SK-N-SH (cell line): ENCODE data around the gene SLC34A3. TPM values are rescaled to one million over a fixed set of nuclear protein-coding genes. Genes with fewer than 3 reads are reported as not detected.

Experiments used
- CTCF ChIA-PET: fragments of 300-600, 350-600 bp; formaldehyde crosslinking; extraction: SDS; loops from one replicate; lab custom pipeline; 2021; lab: Yijun Ruan, JAX
- POLR2A ChIA-PET: fragments of 350-600 bp; sonication (Branson Sonifier 250); formaldehyde crosslinking; extraction: SDS; loops from one replicate; lab custom pipeline; 2020; ENCODE audit warnings: antibody characterized with exemption, inconsistent platforms; lab: Yijun Ruan, JAX
- DNase-seq: peaks from one replicate; pipeline ENCODE4 v3.0.0; 2012
- H2AFZ ChIP-seq: fragments of 200-600 bp; sonication (generic); 2 replicates; pipeline ENCODE4 v1.8.1; 2016; ENCODE audit warnings: antibody characterized with exemption, mild to moderate bottlenecking, low read depth
- H3F3A ChIP-seq: fragments of 200-600 bp; sonication (generic); replicated peaks from 2 replicates; pipeline ENCODE3; 2016; ENCODE audit warnings: antibody characterized with exemption, mild to moderate bottlenecking; ENCODE audit not compliant: insufficient read depth
- H3K27ac ChIP-seq, 2 experiments: fragments of 200-500 bp in 1 of 2; fragments of 200-600 bp in 1 of 2; sonication (Bioruptor generic) in 1 of 2; sonication (generic), shearing (Covaris generic) in 1 of 2; 2 replicates each; pipeline versions ENCODE4 v1.5.1 to v1.6.1; 2014 to 2016; ENCODE audit warnings: low read depth in 2 of 2, inconsistent platforms in 1 of 2, low read length in 1 of 2, mild to moderate bottlenecking in 1 of 2, mixed read lengths in 1 of 2
- H3K27me3 ChIP-seq: fragments of 200-600 bp; sonication (generic), shearing (Covaris generic); 2 replicates; pipeline ENCODE4 v1.6.1; 2016; ENCODE audit warnings: mixed run types; ENCODE audit not compliant: insufficient read depth
- H3K36me3 ChIP-seq, 2 experiments: fragments of 200-500 bp in 1 of 2; fragments of 200-600 bp in 1 of 2; sonication (Bioruptor generic) in 1 of 2; sonication (generic) in 1 of 2; replicated peaks in 1 of 2; 2 replicates each; pipeline versions ENCODE3 to v1.5.1; 2014 to 2016; ENCODE audit warnings: low read length in 1 of 2, mild to moderate bottlenecking in 1 of 2; ENCODE audit not compliant: insufficient read depth in 2 of 2, control insufficient read depth in 1 of 2
- H3K4me1 ChIP-seq, 2 experiments: fragments of 200-500 bp in 1 of 2; fragments of 200-600 bp in 1 of 2; sonication (Bioruptor generic) in 1 of 2; sonication (generic), shearing (Covaris generic) in 1 of 2; 2 replicates each; pipeline versions ENCODE4 v1.5.1 to v1.6.1; 2014 to 2016; ENCODE audit warnings: low read depth in 1 of 2, low read length in 1 of 2, mixed run types in 1 of 2; ENCODE audit not compliant: insufficient read depth in 2 of 2, control insufficient read depth in 1 of 2
- H3K4me2 ChIP-seq: fragments of 200-600 bp; sonication (generic), shearing (Covaris generic); 2 replicates; pipeline ENCODE4 v1.6.1; 2017; ENCODE audit warnings: mixed run types
- H3K4me3 ChIP-seq, 2 experiments: fragments of 200-500 bp in 1 of 2; fragments of 200-600 bp in 1 of 2; sonication (Bioruptor generic) in 1 of 2; sonication (generic), shearing (Covaris generic) in 1 of 2; 2 replicates each; pipeline versions ENCODE4 v1.5.1 to v1.8.1; 2014 to 2016; ENCODE audit warnings: low read depth in 2 of 2, inconsistent platforms in 1 of 2, low read length in 1 of 2, mild to moderate bottlenecking in 1 of 2, mixed read lengths in 1 of 2, moderate library complexity in 1 of 2
- H3K79me2 ChIP-seq: fragments of 200-600 bp; sonication (generic); 2 replicates; pipeline ENCODE4 v1.8.1; 2017; ENCODE audit warnings: mild to moderate bottlenecking; ENCODE audit not compliant: insufficient read depth
- H3K9ac ChIP-seq: fragments of 200-600 bp; sonication (generic); 2 replicates; pipeline ENCODE4 v1.6.1; 2017; ENCODE audit warnings: mixed run types
- H3K9me2 ChIP-seq: fragments of 200-600 bp; sonication (generic); 2 replicates; pipeline ENCODE4 v1.6.1; 2017; ENCODE audit warnings: mixed run types
- H3K9me3 ChIP-seq: fragments of 200-600 bp; sonication (generic); 2 replicates; pipeline ENCODE4 v1.6.1; 2017; ENCODE audit warnings: mixed run types, mild to moderate bottlenecking, moderate library complexity
- H4K20me1 ChIP-seq: fragments of 200-600 bp; sonication (generic); 2 replicates; pipeline ENCODE4 v1.6.1; 2017; ENCODE audit warnings: mild to moderate bottlenecking, mixed run types; ENCODE audit not compliant: insufficient read depth
- CHD2 ChIP-seq: fragments of 150-350 bp; IDR thresholded peaks from 2 replicates; pipeline ENCODE4 v1.6.1; 2018; ENCODE audit warnings: low read length; ENCODE audit not compliant: partially characterized antibody
- EP300 ChIP-seq, 2 experiments: IDR thresholded peaks; 2 replicates each; pipeline versions ENCODE4 v1.4.0 to v1.6.1; 2012; ENCODE audit warnings: borderline replicate concordance in 1 of 2, low read depth in 1 of 2, low read length in 1 of 2
- FOXJ3 ChIP-seq: sonication (generic); formaldehyde crosslinking; IDR thresholded peaks from 2 replicates; pipeline ENCODE4 v1.5.1; 2020; ENCODE audit warnings: mild to moderate bottlenecking, missing genetic modification reagents
- FOXM1 ChIP-seq: IDR thresholded peaks from 2 replicates; pipeline ENCODE4 v1.4.0; 2012; ENCODE audit warnings: low read depth, mild to moderate bottlenecking
- GABPA ChIP-seq: IDR thresholded peaks from 2 replicates; pipeline ENCODE4 v1.4.0; 2012; ENCODE audit warnings: low read depth, mild to moderate bottlenecking
- MEF2A ChIP-seq: IDR thresholded peaks from 2 replicates; pipeline ENCODE4 v1.4.0; 2012; ENCODE audit warnings: low read depth, borderline replicate concordance
- MXI1 ChIP-seq: IDR thresholded peaks from 2 replicates; pipeline ENCODE4 v1.6.1; 2012; ENCODE audit warnings: mild to moderate bottlenecking, low read depth, low read length, improper control_type of control experiment
- NRF1 ChIP-seq: IDR thresholded peaks from 2 replicates; pipeline ENCODE4 v1.6.1; 2012; ENCODE audit warnings: low read depth, mild to moderate bottlenecking, low read length
- RXRA ChIP-seq: IDR thresholded peaks from 2 replicates; pipeline ENCODE4 v1.4.0; 2012; ENCODE audit warnings: low read depth, mild to moderate bottlenecking, borderline replicate concordance
- SIN3A ChIP-seq: IDR thresholded peaks from 2 replicates; pipeline ENCODE4 v1.6.1; 2012; ENCODE audit warnings: low read depth, mild to moderate bottlenecking, low read length, moderate library complexity, borderline replicate concordance
- TAF1 ChIP-seq: IDR thresholded peaks from 2 replicates; pipeline ENCODE4 v1.6.1; 2012; ENCODE audit warnings: low read depth, mild to moderate bottlenecking, low read length, moderate library complexity, borderline replicate concordance
- TCF12 ChIP-seq: IDR thresholded peaks from 2 replicates; pipeline ENCODE4 v1.4.0; 2012
- YY1 ChIP-seq: IDR thresholded peaks from 2 replicates; pipeline ENCODE4 v1.4.0; 2012; ENCODE audit warnings: low read depth, mild to moderate bottlenecking
- WGBS: methylation state at CpG from one replicate; pipeline ENCODE4 v1.1.6; 2017; ENCODE audit warnings: low lambda C conversion rate; 5-methylcytosine and 5-hydroxymethylcytosine counted together
- polyA plus RNA-seq, 3 experiments: library from polyadenylated mRNA; depleted of rRNA; stranded (reverse); fragments of >200 nt; gene quantifications; 2 replicates each; pipeline ENCODE4 v1.2.3, GENCODE V29; 2012
- TF ChIP-seq, protein P1 (sequence below): fragments of 200-600 bp; sonication (generic); IDR thresholded peaks from 2 replicates; pipeline ENCODE4 v1.6.1; 2017; ENCODE audit warnings: antibody characterized with exemption, mild to moderate bottlenecking, moderate library complexity
- TF ChIP-seq, protein P2 (sequence below): IDR thresholded peaks from 2 replicates; pipeline ENCODE4; 2012
- TF ChIP-seq, protein P3 (sequence below): IDR thresholded peaks from 2 replicates; pipeline ENCODE4 v1.4.0; 2012; ENCODE audit warnings: low read depth, borderline replicate concordance
- TF ChIP-seq, protein P4 (sequence below): IDR thresholded peaks from 2 replicates; pipeline ENCODE4 v1.6.1; 2012; ENCODE audit warnings: mild to moderate bottlenecking, low read depth, low read length, moderate library complexity
- TF ChIP-seq, protein P5 (sequence below): fragments of 150-350 bp; IDR thresholded peaks from 2 replicates; pipeline ENCODE4 v1.6.1; 2017; ENCODE audit warnings: antibody characterized with exemption, low read length, low read depth, borderline replicate concordance

Gene SLC34A3
- polyA plus RNA-seq, 1 of the 3 experiments (the other 2 are of a cell fraction), result not detected

DNA sequence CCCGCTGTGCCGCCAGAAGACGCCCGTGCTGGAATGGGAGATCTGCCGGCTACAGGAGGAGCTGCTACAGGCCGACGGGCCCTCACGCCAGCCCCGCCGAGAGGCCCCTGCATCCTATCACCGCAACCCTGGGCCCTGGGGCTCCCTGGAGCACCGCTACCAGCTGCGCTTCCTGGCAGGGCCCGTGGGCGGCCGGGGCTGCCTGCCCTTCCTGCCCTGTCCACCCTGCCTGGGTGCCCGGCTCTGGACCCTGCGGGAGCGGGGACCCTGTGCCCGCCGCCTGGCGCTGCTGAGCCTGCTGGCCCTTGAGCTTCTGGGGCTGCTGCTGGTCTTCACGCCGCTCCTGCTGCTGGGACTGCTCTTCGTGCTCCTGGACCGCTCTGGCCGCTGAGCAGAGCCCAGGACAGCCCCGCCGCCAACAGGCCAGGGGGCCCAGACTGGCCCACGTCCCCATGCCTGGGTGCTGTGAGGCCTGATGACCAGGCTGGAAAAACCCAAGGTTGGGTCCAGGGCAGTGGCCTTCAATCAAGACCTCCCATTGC, 12.4 kb upstream of the SLC34A3 start:
- POLR2A ChIA-PET, result interaction anchor here (0.8 to 1.9 kb wide), 2 partner anchors 8 to 10 kb away, joined by 3 to 4 read pairs; no protein-coding TSS in a partner anchor
- H3K79me2 ChIP-seq, result no peaks in the 10 kb centered on the region
- no peak overlapping the region for H3K9ac ChIP-seq
- TF ChIP-seq RXRA, result no peak
- TF ChIP-seq FOXJ3 (CRISPR knock-in tag), result no peak
- TF ChIP-seq YY1, result no peak
- TF ChIP-seq, protein P1, sequence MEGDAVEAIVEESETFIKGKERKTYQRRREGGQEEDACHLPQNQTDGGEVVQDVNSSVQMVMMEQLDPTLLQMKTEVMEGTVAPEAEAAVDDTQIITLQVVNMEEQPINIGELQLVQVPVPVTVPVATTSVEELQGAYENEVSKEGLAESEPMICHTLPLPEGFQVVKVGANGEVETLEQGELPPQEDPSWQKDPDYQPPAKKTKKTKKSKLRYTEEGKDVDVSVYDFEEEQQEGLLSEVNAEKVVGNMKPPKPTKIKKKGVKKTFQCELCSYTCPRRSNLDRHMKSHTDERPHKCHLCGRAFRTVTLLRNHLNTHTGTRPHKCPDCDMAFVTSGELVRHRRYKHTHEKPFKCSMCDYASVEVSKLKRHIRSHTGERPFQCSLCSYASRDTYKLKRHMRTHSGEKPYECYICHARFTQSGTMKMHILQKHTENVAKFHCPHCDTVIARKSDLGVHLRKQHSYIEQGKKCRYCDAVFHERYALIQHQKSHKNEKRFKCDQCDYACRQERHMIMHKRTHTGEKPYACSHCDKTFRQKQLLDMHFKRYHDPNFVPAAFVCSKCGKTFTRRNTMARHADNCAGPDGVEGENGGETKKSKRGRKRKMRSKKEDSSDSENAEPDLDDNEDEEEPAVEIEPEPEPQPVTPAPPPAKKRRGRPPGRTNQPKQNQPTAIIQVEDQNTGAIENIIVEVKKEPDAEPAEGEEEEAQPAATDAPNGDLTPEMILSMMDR, result no peak
- TF ChIP-seq TAF1, result no peak
- TF ChIP-seq, protein P2, sequence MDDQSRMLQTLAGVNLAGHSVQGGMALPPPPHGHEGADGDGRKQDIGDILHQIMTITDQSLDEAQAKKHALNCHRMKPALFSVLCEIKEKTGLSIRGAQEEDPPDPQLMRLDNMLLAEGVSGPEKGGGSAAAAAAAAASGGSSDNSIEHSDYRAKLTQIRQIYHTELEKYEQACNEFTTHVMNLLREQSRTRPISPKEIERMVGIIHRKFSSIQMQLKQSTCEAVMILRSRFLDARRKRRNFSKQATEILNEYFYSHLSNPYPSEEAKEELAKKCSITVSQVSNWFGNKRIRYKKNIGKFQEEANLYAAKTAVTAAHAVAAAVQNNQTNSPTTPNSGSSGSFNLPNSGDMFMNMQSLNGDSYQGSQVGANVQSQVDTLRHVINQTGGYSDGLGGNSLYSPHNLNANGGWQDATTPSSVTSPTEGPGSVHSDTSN, result no peak
- TF ChIP-seq GABPA, result no peak
- no peak for TF ChIP-seq TCF12
- TF ChIP-seq, protein P3, sequence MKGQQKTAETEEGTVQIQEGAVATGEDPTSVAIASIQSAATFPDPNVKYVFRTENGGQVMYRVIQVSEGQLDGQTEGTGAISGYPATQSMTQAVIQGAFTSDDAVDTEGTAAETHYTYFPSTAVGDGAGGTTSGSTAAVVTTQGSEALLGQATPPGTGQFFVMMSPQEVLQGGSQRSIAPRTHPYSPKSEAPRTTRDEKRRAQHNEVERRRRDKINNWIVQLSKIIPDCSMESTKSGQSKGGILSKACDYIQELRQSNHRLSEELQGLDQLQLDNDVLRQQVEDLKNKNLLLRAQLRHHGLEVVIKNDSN, result no peak
- no peak for TF ChIP-seq CHD2
- TF ChIP-seq, protein P4, sequence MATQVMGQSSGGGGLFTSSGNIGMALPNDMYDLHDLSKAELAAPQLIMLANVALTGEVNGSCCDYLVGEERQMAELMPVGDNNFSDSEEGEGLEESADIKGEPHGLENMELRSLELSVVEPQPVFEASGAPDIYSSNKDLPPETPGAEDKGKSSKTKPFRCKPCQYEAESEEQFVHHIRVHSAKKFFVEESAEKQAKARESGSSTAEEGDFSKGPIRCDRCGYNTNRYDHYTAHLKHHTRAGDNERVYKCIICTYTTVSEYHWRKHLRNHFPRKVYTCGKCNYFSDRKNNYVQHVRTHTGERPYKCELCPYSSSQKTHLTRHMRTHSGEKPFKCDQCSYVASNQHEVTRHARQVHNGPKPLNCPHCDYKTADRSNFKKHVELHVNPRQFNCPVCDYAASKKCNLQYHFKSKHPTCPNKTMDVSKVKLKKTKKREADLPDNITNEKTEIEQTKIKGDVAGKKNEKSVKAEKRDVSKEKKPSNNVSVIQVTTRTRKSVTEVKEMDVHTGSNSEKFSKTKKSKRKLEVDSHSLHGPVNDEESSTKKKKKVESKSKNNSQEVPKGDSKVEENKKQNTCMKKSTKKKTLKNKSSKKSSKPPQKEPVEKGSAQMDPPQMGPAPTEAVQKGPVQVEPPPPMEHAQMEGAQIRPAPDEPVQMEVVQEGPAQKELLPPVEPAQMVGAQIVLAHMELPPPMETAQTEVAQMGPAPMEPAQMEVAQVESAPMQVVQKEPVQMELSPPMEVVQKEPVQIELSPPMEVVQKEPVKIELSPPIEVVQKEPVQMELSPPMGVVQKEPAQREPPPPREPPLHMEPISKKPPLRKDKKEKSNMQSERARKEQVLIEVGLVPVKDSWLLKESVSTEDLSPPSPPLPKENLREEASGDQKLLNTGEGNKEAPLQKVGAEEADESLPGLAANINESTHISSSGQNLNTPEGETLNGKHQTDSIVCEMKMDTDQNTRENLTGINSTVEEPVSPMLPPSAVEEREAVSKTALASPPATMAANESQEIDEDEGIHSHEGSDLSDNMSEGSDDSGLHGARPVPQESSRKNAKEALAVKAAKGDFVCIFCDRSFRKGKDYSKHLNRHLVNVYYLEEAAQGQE, result no peak
- TF ChIP-seq EP300 (IDR thresholded peaks at IDR 0.05; ENCODE audit: borderline replicate concordance in 1 of 2, low read depth in 1 of 2, low read length in 1 of 2), result no peak
- TF ChIP-seq NRF1, result no peak
- TF ChIP-seq MEF2A, result no peak
- TF ChIP-seq MXI1, result no peak
- TF ChIP-seq FOXM1, result no peak
- no peak for TF ChIP-seq SIN3A
- TF ChIP-seq, protein P5, sequence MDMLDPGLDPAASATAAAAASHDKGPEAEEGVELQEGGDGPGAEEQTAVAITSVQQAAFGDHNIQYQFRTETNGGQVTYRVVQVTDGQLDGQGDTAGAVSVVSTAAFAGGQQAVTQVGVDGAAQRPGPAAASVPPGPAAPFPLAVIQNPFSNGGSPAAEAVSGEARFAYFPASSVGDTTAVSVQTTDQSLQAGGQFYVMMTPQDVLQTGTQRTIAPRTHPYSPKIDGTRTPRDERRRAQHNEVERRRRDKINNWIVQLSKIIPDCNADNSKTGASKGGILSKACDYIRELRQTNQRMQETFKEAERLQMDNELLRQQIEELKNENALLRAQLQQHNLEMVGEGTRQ, result no peak
- H3K4me3 ChIP-seq, result no peak overlapping the region
- H4K20me1 ChIP-seq, result no peaks in the 10 kb centered on the region
- peaks cover 5 to 6% of the 10 kb centered on the region in 2 experiments; a peak in 1 of 4 replicates for H3K4me1 ChIP-seq
- no peak overlapping the region for H2AFZ ChIP-seq
- no peak overlapping the region for H3K4me2 ChIP-seq
- H3K9me3 ChIP-seq, result no peaks in the 10 kb centered on the region
- no peaks in the 10 kb centered on the region for H3K9me2 ChIP-seq
- no peaks in the 10 kb centered on the region for H3K27me3 ChIP-seq
- peaks cover 0 to 14% of the 10 kb centered on the region in 2 experiments for H3K36me3 ChIP-seq
- CTCF ChIA-PET, result interaction anchor here (0.9 to 1.1 kb wide), 4 partner anchors 9 to 491 kb away, joined by 3 to 6 read pairs (median 4); partner anchors contain the start of gene RNF224
- no peak for DNase-seq
- H3K27ac ChIP-seq, result no peak overlapping the region
- no peaks in the 10 kb centered on the region for H3F3A ChIP-seq
- 98% methylated on average over 8 of the region's 30 CpGs for WGBS
